Psoas muscle (tissue), 8 donors: ENCODE measurements around the gene GARIN5B. TPM values are rescaled to one million over a fixed set of nuclear protein-coding genes. Genes with fewer than 3 reads are reported as not detected.

Experiments
- ATAC-seq, 4 donors: fragments of 200-7000 bp; cut with Tn5 transposase; one replicate each; pipeline ENCODE4 v1.9.1; 2020; ENCODE audit warnings: moderate library complexity in 3 of 4, mild to moderate bottlenecking in 2 of 4
- DNase-seq, 2 donors: peaks; one replicate each; pipeline ENCODE4 v3.0.0-alpha.2; 2020
- H3K27ac ChIP-seq: fragments of 200-600 bp; one replicate; pipeline ENCODE4 v1.8.0; 2022
- H3K27me3 ChIP-seq, 3 donors: fragments of 200-600 bp in 1 of 3; one replicate each; pipeline versions ENCODE4 v1.6.1 to v1.8.0; 2013 to 2022; ENCODE audit warnings: low read length in 2 of 3, mild to moderate bottlenecking in 2 of 3, moderate library complexity in 1 of 3; ENCODE audit not compliant: insufficient read depth in 3 of 3
- H3K36me3 ChIP-seq, 2 donors: fragments of 200-600 bp in 1 of 2; one replicate each; pipeline versions ENCODE4 v1.6.1 to v1.8.0; 2013 to 2022; ENCODE audit warnings: low read depth in 1 of 2, mild to moderate bottlenecking in 1 of 2, moderate library complexity in 1 of 2; ENCODE audit not compliant: insufficient read depth in 1 of 2
- H3K4me1 ChIP-seq: fragments of 200-600 bp; one replicate; pipeline ENCODE4 v1.8.0; 2022
- H3K4me3 ChIP-seq: fragments of 200-600 bp; one replicate; pipeline ENCODE4 v1.8.0; 2022; ENCODE audit warnings: mild to moderate bottlenecking
- H3K9me3 ChIP-seq: fragments of 200-600 bp; one replicate; pipeline ENCODE4 v1.8.0; 2022
- CTCF ChIP-seq: fragments of 200-600 bp; IDR thresholded peaks from one replicate; pipeline ENCODE4 v1.8.0; 2022; ENCODE audit warnings: antibody characterized with exemption
- WGBS, 3 donors: extraction: QIAGEN DNeasy Blood & Tissue Kit; methylation state at CpG; one replicate each; pipeline versions ENCODE4 v1.1.6 to v1.1.7; 2013; 5-methylcytosine and 5-hydroxymethylcytosine counted together
- intact Hi-C, 2 donors: fragments of 100-400 bp; cut with DNase I; formaldehyde crosslinking; loops; one replicate each; pipeline versions ENCODE4 v1.11.0 to v1.14.2; 2022
- polyA plus RNA-seq, 3 donors: library from polyadenylated mRNA; stranded (reverse); fragments of 200-250 nt; gene quantifications; one replicate each; pipeline ENCODE4 v1.2.3, GENCODE V29; 2013
- total RNA-seq, 4 donors: library from RNA; stranded (reverse); fragmentation: NEBNext Ultra II Directional in 2 of 4; extraction: Animal tissue kit (Norgen Biotek cat#: 25700) in 2 of 4; gene quantifications; one replicate each; pipeline versions ENCODE4 v1.2.1 to v1.2.4, GENCODE V29; 2021 to 2023
- donor health status: healthy with polysubstance abuse.
- donor health status: DM: no; HTN: no; CAD: no; lungs with moderate emphysema.
- donor health status: Bipolar disorder and iron deficiency.
- donor health status: healthy.
- donor health status: DM: yes; HTN: yes; CAD: no.
- donor health status: DM: no; HTN: no; CAD: no.
- donor health status: DM: no; HTN: no; CAD: no.
- donor health status: DM: yes; HTN: yes; CAD: no.

Gene GARIN5B
- total and polyA plus RNA-seq, 7 donors = not detected

DNA sequence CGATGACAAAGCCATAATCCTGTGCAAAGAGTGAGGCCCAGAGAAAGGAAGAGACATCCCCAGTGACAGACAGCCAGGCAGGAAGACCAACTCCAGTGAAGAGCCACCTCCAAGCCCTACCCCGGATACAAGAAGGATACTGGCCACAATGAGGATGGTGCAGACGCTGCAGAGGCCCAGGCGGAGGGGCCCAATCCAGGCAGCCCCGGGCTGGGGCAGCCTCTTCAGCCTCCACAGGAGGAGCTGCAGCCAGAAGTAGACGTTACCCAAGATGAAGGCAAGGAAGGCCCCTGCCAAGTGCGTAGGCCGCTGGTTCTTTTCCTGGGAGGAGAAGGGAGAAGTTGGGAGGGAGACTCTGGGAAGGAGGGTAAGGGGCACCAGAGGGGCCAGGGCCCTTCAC, 46.4 kb downstream of the GARIN5B start:
- intact Hi-C loops = no loop called here
- Histone ChIP-seq H3K4me3 (no peak overlapping the region), H3K4me1 (no peaks in the 10 kb centered on the region), H3K36me3 (no peaks in the 10 kb centered on the region), H3K27ac (no peak overlapping the region), H3K27me3 (peaks cover 0 to 6% (median 4%) of the 10 kb centered on the region in 3 donors), H3K9me3 (no peaks in the 10 kb centered on the region)
- DNase-seq (no peak), ATAC-seq (no peak)
- 71 to 75% (median 74%) methylated on average over 8 of the region's 8 CpGs for WGBS, 3 donors
- TF ChIP-seq CTCF = no peak

GRCh38 chr19:55315956-55316525, 47.0 kb downstream of the GARIN5B start:
- H3K4me1 ChIP-seq = no peaks in the 10 kb centered on the region
- no peak overlapping the region for H3K27ac ChIP-seq
- no peak for ATAC-seq
- intact Hi-C loops = no loop called here
- H3K4me3 ChIP-seq = no peak overlapping the region
- WGBS, 3 donors = 70 to 80% (median 75%) methylated on average over 13 of the region's 13 CpGs
- no peaks in the 10 kb centered on the region for H3K9me3 ChIP-seq
- TF ChIP-seq CTCF = no peak
- H3K36me3 ChIP-seq = no peaks in the 10 kb centered on the region
- no peak for DNase-seq
- peaks cover 0 to 6% (median 4%) of the 10 kb centered on the region in 3 donors for H3K27me3 ChIP-seq

GRCh38 chr19:55314396-55314795, 48.7 kb downstream of the GARIN5B start:
- H3K27ac ChIP-seq = no peak overlapping the region
- TF ChIP-seq CTCF = no peak
- H3K4me1 ChIP-seq = no peaks in the 10 kb centered on the region
- no peaks in the 10 kb centered on the region for H3K9me3 ChIP-seq
- WGBS, 3 donors = 86 to 92% (median 88%) methylated on average over 8 of the region's 8 CpGs
- ATAC-seq (no peak), DNase-seq (no peak)
- peaks cover 0 to 6% (median 4%) of the 10 kb centered on the region in 3 donors for H3K27me3 ChIP-seq
- intact Hi-C loops = no loop called here
- H3K36me3 ChIP-seq = no peaks in the 10 kb centered on the region
- H3K4me3 ChIP-seq = no peak overlapping the region

DNA sequence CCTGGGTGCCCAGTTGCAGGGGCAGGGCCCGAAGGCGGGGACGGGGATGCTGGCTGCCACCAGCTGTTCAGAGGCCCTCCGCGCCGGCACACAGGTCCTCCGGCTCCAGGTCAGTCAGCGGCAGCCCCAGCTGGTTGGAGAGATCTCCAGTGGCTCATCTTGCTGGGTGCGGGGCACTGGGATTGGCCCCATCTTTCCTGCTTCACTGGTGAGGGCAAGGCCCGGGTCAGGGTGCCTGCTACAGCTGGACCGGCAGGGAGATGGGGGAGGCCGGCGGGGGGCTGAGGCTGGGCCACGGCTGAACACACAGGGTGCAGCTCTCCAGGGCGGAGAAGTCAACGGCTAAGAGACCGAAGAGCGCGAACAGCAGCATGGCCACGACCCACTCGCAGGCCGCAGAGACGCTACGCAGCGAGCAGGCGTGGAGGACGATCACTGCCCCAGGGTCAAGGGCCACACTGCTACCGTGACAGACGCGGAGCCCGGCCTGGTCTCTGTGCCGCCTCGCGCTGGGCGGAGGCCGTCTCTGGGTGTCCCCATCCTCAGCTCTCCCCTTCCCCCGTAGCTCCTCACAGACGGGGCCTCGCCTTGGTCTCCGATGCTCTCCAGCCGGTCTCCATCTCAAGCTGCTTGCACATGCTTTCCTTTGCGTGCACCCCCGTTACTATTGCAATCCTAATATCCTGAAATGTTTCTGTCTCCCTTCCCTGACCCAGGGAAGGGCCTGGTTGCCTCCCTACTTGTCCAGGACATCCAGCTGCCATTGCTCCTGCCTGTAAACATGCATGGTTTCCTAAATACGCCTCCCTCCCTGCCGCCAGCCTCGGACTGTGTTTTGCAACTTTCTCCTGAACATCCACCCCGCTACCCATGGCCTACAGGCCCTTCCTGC, 50.2 kb downstream of the GARIN5B start:
- H3K36me3 ChIP-seq = no peaks in the 10 kb centered on the region
- no peak for TF ChIP-seq CTCF
- ATAC-seq = no peak

More for the DNA sequence above, 50.2 kb downstream of the GARIN5B start:
- Histone ChIP-seq H3K9me3 (no peaks in the 10 kb centered on the region), H3K4me1 (no peaks in the 10 kb centered on the region), H3K4me3 (no peak overlapping the region), H3K27me3 (peaks cover 0 to 4% (median 0%) of the 10 kb centered on the region in 3 donors), H3K27ac (no peak overlapping the region)
- intact Hi-C loops = no loop called here
- DNase-seq = no peak
- 66 to 76% (median 72%) methylated on average over 47 of the region's 47 CpGs for WGBS, 3 donors
